ENCODE results near the gene USP7. TPM values are rescaled to one million over a fixed set of nuclear protein-coding genes. Genes with fewer than 3 reads are reported as not detected.

USP7 gene
- total RNA-seq, 1 experiment from 2014 or later = 125 TPM

DNA sequence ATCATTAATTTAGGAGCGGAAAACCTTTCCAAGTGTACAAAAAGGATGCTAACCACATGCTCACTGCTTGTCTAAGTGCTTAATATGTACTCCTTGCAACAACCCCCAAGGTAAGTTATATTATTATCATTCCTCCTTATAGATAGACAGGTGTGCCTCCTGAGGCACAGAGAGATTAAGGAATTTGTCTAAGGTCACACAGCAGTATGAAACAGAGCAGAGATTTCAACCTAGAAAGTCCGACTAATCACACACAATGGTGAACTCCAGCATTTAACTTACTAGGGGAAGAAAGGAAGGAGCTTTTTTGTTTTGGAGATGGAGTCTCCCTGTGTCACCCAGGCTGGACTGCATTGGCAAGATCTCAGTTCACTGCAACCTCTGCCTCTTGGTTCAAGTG lies 37.0 kb upstream of the USP7 start:
- DNase-seq (ENCODE audit: low read depth, low spot score) (no peak), ATAC-seq (no peak)
- no peaks in the 10 kb centered on the region for H3K27me3 ChIP-seq (ENCODE audit: control insufficient read depth, insufficient read depth, low read length)
- no peak overlapping the region for H3K27ac ChIP-seq (ENCODE audit: low read length)
- no TSS peak for BruUV-seq (replicated peaks)
- H3K9me3 ChIP-seq (ENCODE audit: control insufficient read depth, insufficient read depth, low read depth, low read length) = no peaks in the 10 kb centered on the region
- CTCF ChIA-PET = interaction anchor here (0.7 kb wide), 1 partner anchor 295 kb away, joined by 3 read pairs; no protein-coding TSS in a partner anchor
- TF ChIP-seq POLR2AphosphoS5 (IDR thresholded peaks at IDR 0.05; ENCODE audit: low read depth, low read length) = no peak
- TF ChIP-seq, protein P1, sequence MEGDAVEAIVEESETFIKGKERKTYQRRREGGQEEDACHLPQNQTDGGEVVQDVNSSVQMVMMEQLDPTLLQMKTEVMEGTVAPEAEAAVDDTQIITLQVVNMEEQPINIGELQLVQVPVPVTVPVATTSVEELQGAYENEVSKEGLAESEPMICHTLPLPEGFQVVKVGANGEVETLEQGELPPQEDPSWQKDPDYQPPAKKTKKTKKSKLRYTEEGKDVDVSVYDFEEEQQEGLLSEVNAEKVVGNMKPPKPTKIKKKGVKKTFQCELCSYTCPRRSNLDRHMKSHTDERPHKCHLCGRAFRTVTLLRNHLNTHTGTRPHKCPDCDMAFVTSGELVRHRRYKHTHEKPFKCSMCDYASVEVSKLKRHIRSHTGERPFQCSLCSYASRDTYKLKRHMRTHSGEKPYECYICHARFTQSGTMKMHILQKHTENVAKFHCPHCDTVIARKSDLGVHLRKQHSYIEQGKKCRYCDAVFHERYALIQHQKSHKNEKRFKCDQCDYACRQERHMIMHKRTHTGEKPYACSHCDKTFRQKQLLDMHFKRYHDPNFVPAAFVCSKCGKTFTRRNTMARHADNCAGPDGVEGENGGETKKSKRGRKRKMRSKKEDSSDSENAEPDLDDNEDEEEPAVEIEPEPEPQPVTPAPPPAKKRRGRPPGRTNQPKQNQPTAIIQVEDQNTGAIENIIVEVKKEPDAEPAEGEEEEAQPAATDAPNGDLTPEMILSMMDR (IDR thresholded peaks at IDR 0.05) = no peak
- TF ChIP-seq, protein P2, sequence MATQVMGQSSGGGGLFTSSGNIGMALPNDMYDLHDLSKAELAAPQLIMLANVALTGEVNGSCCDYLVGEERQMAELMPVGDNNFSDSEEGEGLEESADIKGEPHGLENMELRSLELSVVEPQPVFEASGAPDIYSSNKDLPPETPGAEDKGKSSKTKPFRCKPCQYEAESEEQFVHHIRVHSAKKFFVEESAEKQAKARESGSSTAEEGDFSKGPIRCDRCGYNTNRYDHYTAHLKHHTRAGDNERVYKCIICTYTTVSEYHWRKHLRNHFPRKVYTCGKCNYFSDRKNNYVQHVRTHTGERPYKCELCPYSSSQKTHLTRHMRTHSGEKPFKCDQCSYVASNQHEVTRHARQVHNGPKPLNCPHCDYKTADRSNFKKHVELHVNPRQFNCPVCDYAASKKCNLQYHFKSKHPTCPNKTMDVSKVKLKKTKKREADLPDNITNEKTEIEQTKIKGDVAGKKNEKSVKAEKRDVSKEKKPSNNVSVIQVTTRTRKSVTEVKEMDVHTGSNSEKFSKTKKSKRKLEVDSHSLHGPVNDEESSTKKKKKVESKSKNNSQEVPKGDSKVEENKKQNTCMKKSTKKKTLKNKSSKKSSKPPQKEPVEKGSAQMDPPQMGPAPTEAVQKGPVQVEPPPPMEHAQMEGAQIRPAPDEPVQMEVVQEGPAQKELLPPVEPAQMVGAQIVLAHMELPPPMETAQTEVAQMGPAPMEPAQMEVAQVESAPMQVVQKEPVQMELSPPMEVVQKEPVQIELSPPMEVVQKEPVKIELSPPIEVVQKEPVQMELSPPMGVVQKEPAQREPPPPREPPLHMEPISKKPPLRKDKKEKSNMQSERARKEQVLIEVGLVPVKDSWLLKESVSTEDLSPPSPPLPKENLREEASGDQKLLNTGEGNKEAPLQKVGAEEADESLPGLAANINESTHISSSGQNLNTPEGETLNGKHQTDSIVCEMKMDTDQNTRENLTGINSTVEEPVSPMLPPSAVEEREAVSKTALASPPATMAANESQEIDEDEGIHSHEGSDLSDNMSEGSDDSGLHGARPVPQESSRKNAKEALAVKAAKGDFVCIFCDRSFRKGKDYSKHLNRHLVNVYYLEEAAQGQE (IDR thresholded peaks at IDR 0.05; ENCODE audit: insufficient read depth in 1 of 2, low read depth in 2 of 2, low read length in 1 of 2) = no peak
- no peak for TF ChIP-seq TCF7L2 (IDR thresholded peaks at IDR 0.05; ENCODE audit: low read depth, low read length)
- no peak for TF ChIP-seq SIN3A (IDR thresholded peaks at IDR 0.05; ENCODE audit: borderline replicate concordance, insufficient read depth, low read depth, low read length)
- H3K36me3 ChIP-seq (ENCODE audit: control insufficient read depth, insufficient read depth, low read length) = no peaks in the 10 kb centered on the region
- in situ Hi-C loops (cut with HindIII; ENCODE audit: low pct_unique_long_range_greater_than_20kb, low sequenced_read_pairs) (no loop called here), intact Hi-C loops (cut with micrococcal nuclease; ENCODE audit: unreplicated experiment) (no loop called here)
- H3K4me3 ChIP-seq (ENCODE audit: low read depth in 2 of 2, low read length in 2 of 2) = no peak overlapping the region
- POLR2A ChIA-PET = no interaction called here
- no peaks in the 10 kb centered on the region for H3K4me1 ChIP-seq (ENCODE audit: control insufficient read depth, insufficient read depth, low read length)

DNA sequence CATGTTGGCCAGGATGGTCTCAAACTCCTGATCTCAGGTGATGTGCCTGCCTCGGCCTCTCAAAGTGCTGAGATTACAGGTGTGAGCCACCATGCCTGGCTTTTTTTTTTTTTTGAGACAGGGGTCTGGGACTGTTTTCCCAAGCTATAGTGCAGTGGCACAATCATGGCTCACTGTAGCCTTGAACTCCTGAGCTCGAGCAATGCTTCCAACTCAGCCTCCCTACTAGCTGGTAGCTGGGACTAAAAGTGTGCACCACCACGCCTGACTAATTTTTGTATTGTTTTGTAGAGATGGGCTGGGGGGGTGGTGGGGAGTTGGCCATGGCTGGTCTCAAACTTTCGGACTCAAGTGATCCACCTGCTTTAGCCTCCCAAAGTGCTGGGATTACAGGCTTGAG lies 36.1 kb upstream of the USP7 start:
- CTCF ChIA-PET = interaction anchor here (2.5 kb wide), 1 partner anchor 9 kb away, joined by 9 read pairs; no protein-coding TSS in a partner anchor
- ATAC-seq (no peak), DNase-seq (ENCODE audit: low read depth, low spot score) (no peak)
- Histone ChIP-seq H3K4me3 (ENCODE audit: low read depth in 2 of 2, low read length in 2 of 2) (no peak overlapping the region), H3K4me1 (ENCODE audit: control insufficient read depth, insufficient read depth, low read length) (no peaks in the 10 kb centered on the region), H3K27ac (ENCODE audit: low read length) (no peak overlapping the region), H3K27me3 (ENCODE audit: control insufficient read depth, insufficient read depth, low read length) (no peaks in the 10 kb centered on the region), H3K9me3 (ENCODE audit: control insufficient read depth, insufficient read depth, low read depth, low read length) (no peaks in the 10 kb centered on the region), H3K36me3 (ENCODE audit: control insufficient read depth, insufficient read depth, low read length) (no peaks in the 10 kb centered on the region)
- in situ Hi-C loops (cut with HindIII; ENCODE audit: low pct_unique_long_range_greater_than_20kb, low sequenced_read_pairs) = no loop called here
- POLR2A ChIA-PET = no interaction called here
- TF ChIP-seq, protein P2 (IDR thresholded peaks at IDR 0.05; ENCODE audit: insufficient read depth in 1 of 2, low read depth in 2 of 2, low read length in 1 of 2) = no peak
- TF ChIP-seq, protein P1 (IDR thresholded peaks at IDR 0.05) = no peak
- no peak for TF ChIP-seq POLR2AphosphoS5 (IDR thresholded peaks at IDR 0.05; ENCODE audit: low read depth, low read length)
- TF ChIP-seq SIN3A (IDR thresholded peaks at IDR 0.05; ENCODE audit: borderline replicate concordance, insufficient read depth, low read depth, low read length) = no peak
- no peak for TF ChIP-seq TCF7L2 (IDR thresholded peaks at IDR 0.05; ENCODE audit: low read depth, low read length)
- intact Hi-C loops (cut with micrococcal nuclease; ENCODE audit: unreplicated experiment) = no loop called here
- no TSS peak for BruUV-seq (replicated peaks)

Data from Panc1 (cell line).